CD4-positive, alpha-beta T cell treated with Interleukin-2 at 100 ng/mL for 4 hours (primary cell): ENCODE data around the gene PIP5K1C.

Source experiments
- DNase-seq: peaks from one replicate; pipeline ENCODE4 v3.0.0-alpha.2; 2020; ENCODE audit warnings: low spot score

The PIP5K1C gene, protein sequence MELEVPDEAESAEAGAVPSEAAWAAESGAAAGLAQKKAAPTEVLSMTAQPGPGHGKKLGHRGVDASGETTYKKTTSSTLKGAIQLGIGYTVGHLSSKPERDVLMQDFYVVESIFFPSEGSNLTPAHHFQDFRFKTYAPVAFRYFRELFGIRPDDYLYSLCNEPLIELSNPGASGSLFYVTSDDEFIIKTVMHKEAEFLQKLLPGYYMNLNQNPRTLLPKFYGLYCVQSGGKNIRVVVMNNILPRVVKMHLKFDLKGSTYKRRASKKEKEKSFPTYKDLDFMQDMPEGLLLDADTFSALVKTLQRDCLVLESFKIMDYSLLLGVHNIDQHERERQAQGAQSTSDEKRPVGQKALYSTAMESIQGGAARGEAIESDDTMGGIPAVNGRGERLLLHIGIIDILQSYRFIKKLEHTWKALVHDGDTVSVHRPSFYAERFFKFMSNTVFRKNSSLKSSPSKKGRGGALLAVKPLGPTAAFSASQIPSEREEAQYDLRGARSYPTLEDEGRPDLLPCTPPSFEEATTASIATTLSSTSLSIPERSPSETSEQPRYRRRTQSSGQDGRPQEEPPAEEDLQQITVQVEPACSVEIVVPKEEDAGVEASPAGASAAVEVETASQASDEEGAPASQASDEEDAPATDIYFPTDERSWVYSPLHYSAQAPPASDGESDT

DNA sequence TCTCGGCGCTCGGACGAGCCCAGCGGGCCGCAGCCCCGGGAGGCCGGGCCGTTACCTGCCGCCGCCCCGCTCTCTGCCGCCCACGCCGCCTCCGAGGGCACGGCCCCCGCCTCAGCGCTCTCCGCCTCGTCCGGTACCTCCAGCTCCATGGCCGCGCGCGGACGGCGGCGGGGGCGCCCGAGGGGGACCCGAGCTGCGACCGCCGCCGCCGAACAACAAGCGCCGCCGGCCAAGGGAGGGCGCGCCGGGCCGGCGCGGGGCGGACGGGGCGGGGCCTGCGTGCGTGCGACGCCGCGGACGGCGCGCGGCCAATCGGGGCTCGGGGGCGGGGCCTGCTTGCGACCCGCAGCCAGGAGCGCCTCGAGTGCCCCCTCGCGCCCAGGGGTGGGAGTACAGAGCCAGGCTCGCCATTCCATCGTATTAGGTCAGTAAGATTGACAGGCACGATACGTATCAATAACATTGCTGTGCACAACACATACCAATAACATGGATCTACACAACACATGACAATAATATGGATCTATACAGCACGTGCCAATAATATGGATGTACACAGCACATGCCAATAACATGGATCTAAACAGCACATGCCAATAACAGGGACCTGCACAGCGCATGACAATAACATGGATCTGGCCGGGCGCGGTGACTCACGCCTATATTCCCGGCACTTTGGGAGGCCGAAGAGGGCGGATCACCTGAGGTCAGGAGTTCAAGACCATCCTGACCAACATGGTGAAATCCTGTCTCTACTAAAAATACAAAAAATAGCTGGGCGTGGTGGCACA lies at the start of gene PIP5K1C:
Gene PIP5K1C, minus strand, starts transcription at position 227 of the 791 bp plus-strand sequence. Its CDS starts 78 bp downstream, at position 149.
- peak; percentile 92 for DNase-seq

DNA sequence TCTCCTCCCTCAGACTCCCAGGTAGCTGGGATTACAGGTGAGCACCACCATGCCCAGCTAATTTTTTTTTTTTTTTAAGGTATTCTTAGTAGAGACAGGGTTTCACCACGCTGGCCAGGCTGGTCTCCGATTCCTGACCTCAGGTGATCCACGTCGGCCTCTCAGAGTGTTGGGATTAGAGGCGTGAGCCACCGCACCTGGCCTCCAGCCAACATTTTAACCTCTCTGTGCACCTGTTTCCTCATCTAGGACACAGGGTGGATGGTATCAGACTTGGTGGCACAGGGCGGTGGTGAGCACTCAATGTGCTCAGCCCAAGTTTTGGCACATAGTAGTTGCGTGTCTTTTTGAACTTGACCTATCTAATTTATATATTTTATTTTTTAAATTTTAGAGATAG lies 48.7 kb upstream of the PIP5K1C start:
- DNase-seq = no peak

DNA sequence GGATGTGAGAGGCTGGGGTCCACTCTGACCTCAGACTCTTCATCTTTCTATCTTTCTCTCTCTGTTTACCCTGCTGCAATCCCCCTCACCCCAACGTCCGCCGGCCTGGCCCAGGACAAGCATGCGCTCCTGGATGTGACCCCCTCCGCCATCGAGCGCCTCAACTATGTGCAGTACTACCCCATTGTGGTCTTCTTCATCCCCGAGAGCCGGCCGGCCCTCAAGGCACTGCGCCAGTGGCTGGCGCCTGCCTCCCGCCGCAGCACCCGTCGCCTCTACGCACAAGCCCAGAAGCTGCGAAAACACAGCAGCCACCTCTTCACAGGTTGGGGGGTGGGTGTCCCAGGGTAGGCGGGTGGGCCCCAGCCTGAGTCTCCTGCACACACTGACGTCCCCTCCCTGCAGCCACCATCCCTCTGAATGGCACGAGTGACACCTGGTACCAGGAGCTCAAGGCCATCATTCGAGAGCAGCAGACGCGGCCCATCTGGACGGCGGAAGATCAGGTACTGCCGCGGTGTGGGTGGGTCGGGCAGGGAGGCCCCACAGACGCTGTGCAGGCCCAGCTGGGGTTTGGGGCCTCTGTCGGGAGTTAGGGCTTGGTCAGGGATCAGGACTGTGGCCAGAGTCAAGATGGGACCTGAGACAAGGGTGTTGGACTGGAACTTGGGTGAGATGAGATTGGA lies 46.2 kb upstream of the PIP5K1C start:
- DNase-seq = no peak

DNA sequence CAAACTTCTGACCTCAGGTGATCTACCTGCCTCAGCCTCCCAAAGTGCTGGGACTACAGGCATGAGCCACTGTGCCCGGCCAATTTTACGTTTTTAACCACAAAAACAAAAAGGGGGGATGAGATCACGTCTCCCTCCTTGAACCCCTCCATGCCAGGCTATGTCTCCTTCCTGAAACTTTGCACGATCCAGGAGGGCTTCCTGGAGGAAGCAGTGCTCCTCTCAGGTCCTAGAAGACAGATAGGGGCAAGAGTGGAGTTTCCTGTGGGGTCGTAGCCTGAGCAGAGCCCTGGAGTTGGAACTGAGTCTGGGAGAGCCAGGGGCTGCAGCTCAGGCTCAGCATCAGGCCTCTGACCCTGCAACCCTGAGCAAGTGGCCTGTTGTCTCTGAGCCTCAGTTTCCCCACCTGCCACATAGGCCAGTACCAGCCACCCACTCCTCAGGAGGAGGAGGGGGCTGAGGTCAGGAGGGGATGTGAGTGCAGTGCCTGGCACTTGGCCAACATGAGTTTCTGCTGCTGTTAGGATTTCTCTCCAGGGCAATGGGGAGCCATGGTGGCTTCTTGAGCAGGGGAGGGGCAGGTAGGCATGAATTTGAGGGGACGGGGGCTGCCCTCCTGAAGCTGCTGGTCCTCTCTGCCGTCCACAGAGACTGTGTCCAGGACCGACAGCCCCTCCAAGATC lies 45.2 kb upstream of the PIP5K1C start:
- no peak for DNase-seq

DNA sequence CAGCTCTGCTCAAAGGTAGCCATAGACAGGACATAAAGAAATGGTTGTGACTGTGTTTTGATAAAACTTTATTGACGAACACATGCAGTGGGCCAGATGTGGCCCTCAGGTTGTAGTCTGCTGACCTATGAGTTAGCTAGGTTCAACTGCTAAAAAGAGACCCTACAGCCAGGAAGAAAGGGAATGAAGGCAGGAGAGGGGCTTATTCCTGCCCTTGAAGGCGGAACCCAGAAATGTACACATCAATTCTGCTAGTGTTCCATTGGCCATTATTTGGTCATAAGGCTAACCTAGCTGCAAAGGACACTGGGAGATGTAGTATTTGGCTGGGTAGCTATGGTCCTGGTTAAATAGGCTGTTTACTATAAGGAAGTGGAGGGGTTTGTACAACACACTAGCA lies 43.2 kb upstream of the PIP5K1C start:
- DNase-seq = no peak

DNA sequence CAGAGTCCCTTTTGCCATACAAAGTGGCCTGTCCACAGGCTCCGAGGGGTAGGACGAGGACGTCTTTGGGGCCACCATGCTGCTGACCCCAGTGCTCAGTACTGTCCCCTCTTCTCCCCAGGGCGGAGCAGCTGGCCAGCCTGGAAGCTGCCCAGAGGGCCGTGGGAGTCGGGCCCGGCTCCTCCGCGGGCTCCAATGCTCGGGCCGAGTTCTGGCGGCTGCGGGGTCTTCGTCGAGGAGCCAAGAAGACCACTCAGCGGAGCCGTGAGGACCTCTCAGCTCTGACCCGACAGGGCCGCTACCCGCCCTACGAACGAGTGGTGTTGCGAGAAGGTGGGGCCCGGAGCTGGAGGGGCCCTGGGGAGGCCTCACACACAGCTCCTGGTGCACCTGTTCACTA lies 40.2 kb upstream of the PIP5K1C start:
- no peak for DNase-seq

DNA sequence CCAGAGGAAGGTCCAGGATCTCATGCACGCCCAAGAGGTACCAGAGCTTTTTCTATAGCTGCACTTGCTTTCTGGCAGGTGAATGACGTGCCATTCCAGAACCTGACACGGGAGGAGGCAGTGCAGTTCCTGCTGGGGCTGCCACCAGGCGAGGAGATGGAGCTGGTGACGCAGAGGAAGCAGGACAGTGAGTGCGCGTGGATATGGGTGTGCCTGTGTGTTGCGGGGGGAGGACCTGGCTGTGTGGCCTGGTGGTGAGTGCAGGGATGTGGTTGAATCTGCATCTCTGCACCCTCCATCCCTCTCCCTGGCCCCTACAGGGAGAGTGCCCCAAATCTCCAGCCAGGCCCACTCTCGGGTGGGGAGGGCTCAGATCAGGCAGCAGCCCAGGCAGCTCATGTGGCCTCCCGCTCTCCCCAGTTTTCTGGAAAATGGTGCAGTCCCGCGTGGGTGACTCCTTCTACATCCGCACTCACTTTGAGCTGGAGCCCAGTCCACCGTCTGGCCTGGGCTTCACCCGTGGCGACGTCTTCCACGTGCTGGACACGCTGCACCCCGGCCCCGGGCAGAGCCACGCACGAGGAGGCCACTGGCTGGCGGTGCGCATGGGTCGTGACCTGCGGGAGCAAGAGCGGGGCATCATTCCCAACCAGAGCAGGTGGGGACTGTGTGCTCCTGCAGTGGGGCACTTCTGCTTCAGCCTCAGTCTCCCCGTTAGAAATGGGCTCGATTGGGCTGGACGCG lies 38.4 kb upstream of the PIP5K1C start:
- no peak for DNase-seq

DNA sequence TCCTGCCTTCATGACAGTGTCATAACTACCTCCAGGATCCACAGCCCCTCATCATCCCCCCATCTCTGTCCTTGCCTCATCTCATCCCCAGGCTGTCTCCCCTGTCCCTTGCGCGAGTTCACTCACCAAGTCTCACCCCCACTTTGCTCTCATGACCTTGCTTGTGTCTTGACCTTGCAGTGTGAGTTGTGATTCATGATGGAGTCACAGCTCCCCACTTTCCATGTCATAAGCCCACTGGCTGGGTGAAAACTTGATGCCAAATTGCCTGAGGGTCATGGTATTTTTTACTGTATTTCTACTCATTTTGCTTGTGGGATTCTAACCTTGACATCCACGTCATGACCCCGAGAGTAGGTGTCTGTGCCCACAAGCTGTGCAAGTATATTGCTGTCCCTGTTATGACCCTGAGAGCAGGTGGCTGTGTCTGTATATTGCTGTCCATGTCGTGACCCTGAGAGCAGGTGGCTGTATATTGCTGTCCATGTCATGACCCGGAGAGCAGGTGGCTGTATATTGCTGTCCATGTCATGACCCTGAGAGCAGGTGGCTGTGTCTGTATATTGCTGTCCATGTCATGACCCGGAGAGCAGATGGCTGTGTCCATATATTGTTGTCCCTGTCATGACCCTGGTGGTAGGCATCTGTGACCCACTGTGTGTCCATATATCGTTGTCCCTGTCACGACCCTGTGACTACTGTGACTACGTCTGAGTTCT lies 37.4 kb upstream of the PIP5K1C start:
- no peak for DNase-seq

DNA sequence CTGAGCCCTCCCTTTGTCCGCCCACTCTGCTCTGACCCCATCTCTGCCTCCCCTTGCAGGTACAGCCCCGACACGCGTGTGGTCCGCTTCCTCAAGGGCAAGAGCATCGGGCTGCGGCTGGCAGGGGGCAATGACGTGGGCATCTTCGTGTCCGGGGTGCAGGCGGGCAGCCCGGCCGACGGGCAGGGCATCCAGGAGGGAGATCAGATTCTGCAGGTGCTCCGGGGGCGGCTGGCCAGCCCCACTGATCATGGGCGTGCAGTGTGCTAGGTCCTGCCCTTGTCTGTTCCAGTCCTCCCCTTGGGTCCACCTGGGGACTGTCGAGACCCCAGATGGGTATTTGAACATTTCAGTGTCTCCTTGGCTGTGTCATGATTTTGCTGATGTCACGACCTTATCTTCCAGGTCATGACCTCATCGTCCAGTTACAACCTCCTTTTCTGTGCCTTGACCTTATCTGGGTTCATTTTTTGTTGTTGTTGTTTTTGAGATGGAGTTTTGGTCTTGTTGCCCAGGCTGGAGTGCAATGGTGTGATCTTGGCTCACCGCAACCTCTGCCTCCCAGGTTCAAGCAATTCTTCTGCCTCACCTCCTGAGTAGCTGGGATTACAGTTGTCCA lies 35.9 kb upstream of the PIP5K1C start:
- DNase-seq = no peak

DNA sequence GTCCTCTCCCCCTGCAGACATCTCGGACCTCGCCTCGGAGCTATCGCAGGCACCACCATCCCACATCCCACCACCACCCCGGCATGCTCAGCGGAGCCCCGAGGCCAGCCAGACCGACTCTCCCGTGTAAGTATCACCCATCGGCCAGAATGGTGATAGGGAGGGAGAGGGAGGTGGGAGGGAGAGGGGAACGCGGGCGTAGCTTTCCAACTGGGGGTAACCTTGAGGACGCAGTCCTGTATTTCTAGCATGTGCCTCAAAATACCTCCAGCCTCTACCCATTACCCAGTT lies 34.0 kb upstream of the PIP5K1C start:
- no peak for DNase-seq

DNA sequence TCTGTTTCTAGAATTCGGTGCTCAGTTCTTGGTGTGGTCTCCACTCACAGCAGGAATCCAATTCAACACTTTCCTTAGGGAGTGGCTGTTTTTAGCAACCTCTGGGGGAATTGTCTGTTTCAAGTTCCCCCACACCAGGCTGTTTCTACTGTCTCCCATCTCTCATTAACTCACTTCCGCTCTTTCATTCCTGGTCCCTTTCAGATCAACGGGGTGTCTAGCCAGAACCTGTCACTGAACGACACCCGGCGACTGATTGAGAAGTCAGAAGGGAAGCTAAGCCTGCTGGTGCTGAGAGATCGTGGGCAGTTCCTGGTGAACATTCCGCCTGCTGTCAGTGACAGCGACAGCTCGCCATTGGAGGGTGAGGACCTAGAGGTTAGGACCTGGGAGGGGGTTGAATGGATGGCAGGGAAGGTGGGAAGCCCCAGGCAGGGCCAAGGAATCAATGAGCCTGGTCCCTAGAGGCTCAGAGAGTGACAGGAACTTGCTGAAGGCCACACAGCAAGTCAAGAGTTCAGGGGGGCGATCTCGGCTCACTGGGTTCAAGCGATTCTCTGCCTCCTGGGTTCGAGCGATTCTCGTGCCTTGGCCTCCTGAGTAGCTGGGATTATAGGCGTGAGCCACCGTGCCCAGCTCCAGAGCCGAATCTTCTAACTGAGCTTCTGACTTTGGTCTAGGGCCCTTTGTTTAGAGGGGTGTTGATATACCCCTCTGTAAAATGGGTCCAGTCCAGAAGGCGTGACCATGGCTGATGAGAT lies 33.5 kb upstream of the PIP5K1C start:
- DNase-seq = no peak

DNA sequence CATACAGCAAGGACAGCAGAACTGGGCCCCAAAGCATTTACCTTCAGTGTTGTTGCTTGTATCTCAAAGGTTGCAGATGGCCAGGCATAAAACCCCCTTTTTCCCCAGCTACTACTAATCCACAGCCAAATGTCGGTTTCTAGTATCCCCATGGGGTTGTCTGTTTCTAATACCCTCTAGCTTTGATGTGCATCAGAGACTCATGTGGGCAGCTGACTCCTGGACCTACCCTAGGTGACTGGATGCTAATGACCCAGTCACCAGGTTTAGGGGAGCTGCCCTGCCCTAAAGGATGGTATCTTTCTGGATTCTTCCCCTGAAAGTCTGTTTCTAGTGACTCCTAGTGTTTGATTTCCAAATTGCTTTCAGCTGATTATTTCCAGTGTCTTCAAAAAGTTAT lies 31.8 kb upstream of the PIP5K1C start:
- no peak for DNase-seq

DNA sequence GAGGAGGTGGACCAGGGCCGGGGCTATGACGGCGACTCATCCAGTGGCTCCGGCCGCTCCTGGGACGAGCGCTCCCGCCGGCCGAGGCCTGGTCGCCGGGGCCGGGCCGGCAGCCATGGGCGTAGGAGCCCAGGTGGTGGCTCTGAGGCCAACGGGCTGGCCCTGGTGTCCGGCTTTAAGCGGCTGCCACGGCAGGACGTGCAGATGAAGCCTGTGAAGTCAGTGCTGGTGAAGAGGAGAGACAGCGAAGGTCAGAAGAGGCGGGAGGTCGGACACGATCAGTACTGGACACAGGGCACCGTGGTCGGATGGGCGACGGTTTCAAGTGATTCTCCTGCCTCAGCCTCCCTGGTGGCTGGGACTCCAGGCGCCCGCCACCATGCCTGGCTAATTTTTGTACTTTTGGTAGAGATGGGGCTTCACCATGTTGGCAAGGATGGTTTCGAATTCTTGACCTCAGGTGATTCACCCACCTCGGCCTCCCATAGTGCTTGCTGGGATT lies 30.2 kb upstream of the PIP5K1C start:
- no peak for DNase-seq

DNA sequence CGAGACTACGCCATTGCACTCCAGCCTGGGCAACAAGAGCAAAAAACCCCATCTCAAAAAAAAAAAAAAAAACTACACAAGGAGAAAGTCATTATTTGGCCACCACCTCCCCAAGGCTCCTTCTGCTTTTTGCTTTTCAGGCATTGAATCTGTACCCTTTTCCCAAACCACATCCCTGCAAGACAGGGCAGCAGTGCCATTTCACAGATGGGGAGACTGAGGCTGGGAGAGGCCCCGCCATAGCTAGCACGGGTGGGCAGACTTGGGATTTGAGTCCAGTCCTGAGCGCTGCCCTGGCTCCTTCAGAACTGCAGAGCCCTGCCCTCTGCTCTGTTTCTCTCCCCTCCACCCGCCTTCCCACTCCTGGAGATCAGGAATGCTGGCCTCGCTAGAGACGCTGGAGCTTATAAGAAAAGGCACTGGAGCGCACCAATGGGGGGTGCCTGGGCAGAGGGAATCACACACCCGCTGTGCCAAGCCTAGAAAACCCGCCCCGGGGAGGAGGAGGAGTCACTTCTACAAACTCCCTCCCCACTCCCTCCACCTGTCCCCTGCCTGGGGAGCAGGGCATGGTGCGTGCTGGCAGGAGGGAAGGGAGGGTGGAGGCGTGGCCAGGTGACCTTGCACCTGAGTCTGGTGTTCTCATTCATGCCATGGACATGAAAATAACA lies 25.5 kb upstream of the PIP5K1C start:
- no peak for DNase-seq

DNA sequence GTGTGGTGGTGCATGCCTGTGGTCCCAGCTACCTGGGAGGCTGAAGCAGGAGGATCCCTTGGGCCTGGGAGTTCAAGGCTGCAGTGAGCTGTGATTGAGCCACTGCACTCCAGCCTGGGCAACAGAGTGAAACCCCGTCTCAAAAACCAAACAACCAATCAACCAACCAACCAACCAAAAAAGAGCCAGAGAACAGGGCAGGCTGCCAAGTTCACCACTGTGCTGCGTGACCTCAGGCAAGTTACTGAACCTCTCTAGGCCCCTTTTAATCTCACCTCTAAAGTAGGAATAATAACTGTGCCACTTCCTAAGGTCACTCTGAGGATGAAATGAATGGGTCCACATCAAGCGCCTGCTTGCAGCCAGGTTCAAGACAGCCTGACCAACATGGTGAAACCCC lies 24.9 kb upstream of the PIP5K1C start:
- DNase-seq = no peak

DNA sequence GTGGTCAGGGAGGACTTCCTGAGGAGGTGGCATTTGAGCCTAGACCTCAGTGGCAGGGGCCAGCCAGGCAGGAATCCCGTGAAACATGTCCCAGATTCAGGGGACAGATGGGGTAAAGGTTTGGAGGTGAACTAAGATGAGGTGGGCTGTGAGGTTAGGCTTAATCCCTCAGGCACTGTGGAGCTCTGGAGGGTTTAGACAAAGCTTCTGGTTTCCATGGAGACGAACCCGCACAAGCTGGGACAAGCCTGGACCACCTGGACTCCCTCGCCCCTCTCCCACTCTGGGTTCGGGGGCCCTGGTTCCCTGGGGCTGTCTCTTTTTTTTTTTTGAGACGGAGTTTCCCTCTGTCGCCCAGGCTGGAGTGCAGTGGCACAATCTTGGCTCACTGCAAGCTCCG lies 23.6 kb upstream of the PIP5K1C start:
- no peak for DNase-seq

DNA sequence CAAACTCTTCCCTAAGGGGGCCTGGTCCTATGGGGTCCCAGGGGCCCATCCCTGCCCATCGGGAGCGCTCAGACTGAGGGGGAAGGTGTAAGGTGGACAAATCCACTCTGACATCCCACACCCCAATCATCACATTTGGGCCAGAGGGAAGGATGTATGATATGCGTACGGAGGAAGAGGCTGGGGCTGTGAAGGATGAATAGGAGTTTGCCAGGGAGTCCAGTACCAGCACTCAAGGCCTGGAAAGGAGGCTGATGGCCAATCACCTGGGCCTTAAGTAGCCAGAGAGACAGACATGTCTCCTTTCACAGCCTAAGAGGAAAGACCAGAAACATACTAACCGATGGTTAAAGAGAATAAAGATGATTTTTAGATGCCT lies 22.8 kb upstream of the PIP5K1C start:
- no peak for DNase-seq

DNA sequence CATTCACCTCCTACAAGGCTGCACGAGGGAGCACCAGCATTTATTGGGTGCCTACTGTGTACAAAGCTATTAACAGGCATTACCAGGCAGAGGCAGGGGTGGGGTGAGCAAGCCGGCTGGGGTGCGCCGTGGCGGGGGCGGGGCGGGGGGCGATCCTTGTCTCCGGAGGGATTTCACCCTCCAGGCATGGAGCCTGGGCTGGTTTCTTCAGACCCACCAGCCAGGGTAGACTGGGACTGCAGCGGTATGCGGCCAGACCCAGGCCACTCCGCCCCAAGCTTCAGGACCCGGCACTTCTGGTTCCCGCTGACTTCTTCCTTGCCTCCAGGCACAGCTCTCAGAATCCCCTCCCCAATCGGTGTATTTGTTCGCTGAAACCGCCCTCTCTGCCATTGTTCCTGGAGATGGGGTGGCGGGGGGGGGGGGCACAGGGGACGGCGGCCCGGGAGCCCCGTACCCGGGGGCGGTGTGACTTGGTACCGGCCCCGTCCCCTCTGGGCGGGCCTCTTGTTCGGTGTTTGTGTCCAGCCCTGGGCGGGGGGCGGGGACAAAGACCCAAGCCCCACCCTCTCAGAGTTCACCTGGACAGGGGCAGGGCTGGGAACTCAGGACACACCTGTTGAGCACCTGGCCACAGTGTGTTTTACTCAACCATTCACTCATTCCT lies 22.3 kb upstream of the PIP5K1C start:
- DNase-seq = no peak
